D341Med (cell line): ENCODE measurements around the gene ADH4.
"Not testable (repeated sequence)": the region's sequence is repeated elsewhere in the genome, so short reads cannot be mapped to it uniquely, and the experiment has no call there.

ENCODE experiments used
- DNase-seq: peaks from one replicate; pipeline ENCODE4 v3.0.0; 2012; ENCODE audit warnings: low spot score

ADH4 gene

GRCh38 chr4:99144070-99144469, at the start of gene ADH4:
TSS of gene ADH4 (minus strand) at chr4:99144297. CDS start at chr4:99144222, 75 bp downstream.
- DNase-seq: no peak

- no peak for DNase-seq
Measured at GRCh38 chr4:99190336-99190735, 46.2 kb upstream of the ADH4 start.

GRCh38 chr4:99189900-99190299, 45.8 kb upstream of the ADH4 start:
- DNase-seq: not testable (repeated sequence)

- DNase-seq: no peak
Measured at GRCh38 chr4:99186029-99186428, 41.9 kb upstream of the ADH4 start.

GRCh38 chr4:99185581-99185980, 41.5 kb upstream of the ADH4 start:
- DNase-seq: no peak

GRCh38 chr4:99180382-99181070, 36.4 kb upstream of the ADH4 start:
- DNase-seq: no peak

- DNase-seq: no peak
Measured at GRCh38 chr4:99179626-99180025, 35.5 kb upstream of the ADH4 start.

- DNase-seq: no peak
Measured at GRCh38 chr4:99179178-99179577, 35.1 kb upstream of the ADH4 start.

GRCh38 chr4:99166544-99166943, 22.4 kb upstream of the ADH4 start:
- no peak for DNase-seq

- no peak for DNase-seq
Measured at GRCh38 chr4:99165978-99166377, 21.9 kb upstream of the ADH4 start.

GRCh38 chr4:99161373-99162099, 17.4 kb upstream of the ADH4 start:
- no peak for DNase-seq

- no peak for DNase-seq
Measured at GRCh38 chr4:99159699-99160098, 15.6 kb upstream of the ADH4 start.

GRCh38 chr4:99157478-99157935, 13.4 kb upstream of the ADH4 start:
- DNase-seq: no peak

GRCh38 chr4:99156992-99157391, 12.9 kb upstream of the ADH4 start:
- no peak for DNase-seq

- no peak for DNase-seq
Measured at GRCh38 chr4:99154658-99155342, 10.7 kb upstream of the ADH4 start.

GRCh38 chr4:99151995-99152394, 7.9 kb upstream of the ADH4 start:
- DNase-seq: no peak

GRCh38 chr4:99151452-99151851, 7.4 kb upstream of the ADH4 start:
- no peak for DNase-seq

GRCh38 chr4:99149426-99150019, 5.4 kb upstream of the ADH4 start:
- no peak for DNase-seq

- no peak for DNase-seq
Measured at GRCh38 chr4:99148550-99148949, 4.5 kb upstream of the ADH4 start.

- no peak for DNase-seq
Measured at GRCh38 chr4:99144587-99144986, 490 bp upstream of the ADH4 start.

- DNase-seq: no peak
Measured at GRCh38 chr4:99136329-99136728, 7.8 kb downstream of the ADH4 start.

- DNase-seq: no peak
Measured at GRCh38 chr4:99135541-99136162, 8.4 kb downstream of the ADH4 start.
